22Rv1 (cell line): ENCODE data around the gene NRGN.

Experiments used
- H3K27ac ChIP-seq: fragments of 450-650 bp; 2 replicates; pipeline ENCODE4 v1.5.1; 2017
- CTCF ChIP-seq: fragments of 450-650 bp; IDR thresholded peaks from 2 replicates; pipeline ENCODE4 v1.5.1; 2017; ENCODE audit warnings: mild to moderate bottlenecking
- ZFX ChIP-seq: fragments of 450-650 bp; IDR thresholded peaks from 2 replicates; pipeline ENCODE4 v1.6.1; 2017; ENCODE audit warnings: antibody characterized with exemption, borderline replicate concordance

NRGN gene

GRCh38 chr11:124717421-124717785 lies 22.3 kb upstream of the NRGN start:
- no peak overlapping the region for H3K27ac ChIP-seq
- TF ChIP-seq ZFX (no peak), CTCF (no peak)

- no peak for TF ChIP-seq CTCF
- TF ChIP-seq ZFX = no peak
- H3K27ac ChIP-seq = no peak overlapping the region
Measured at GRCh38 chr11:124717786-124718651, 21.7 kb upstream of the NRGN start.

GRCh38 chr11:124718801-124719200 lies 20.9 kb upstream of the NRGN start:
- no peak for TF ChIP-seq ZFX
- no peak for TF ChIP-seq CTCF
- H3K27ac ChIP-seq = no peak overlapping the region

GRCh38 chr11:124719534-124719933 lies 20.2 kb upstream of the NRGN start:
- no peak for TF ChIP-seq ZFX
- no peak for TF ChIP-seq CTCF
- no peak overlapping the region for H3K27ac ChIP-seq

GRCh38 chr11:124722176-124722575 lies 17.6 kb upstream of the NRGN start:
- no peak for TF ChIP-seq CTCF
- no peak for TF ChIP-seq ZFX
- no peak overlapping the region for H3K27ac ChIP-seq

GRCh38 chr11:124724979-124725718 lies 14.6 kb upstream of the NRGN start:
- peak overlapping the region; percentile 88 for H3K27ac ChIP-seq
- TF ChIP-seq ZFX (no peak), CTCF (no peak)

- TF ChIP-seq CTCF (no peak), ZFX (no peak)
- peak overlapping the region; percentile 88 for H3K27ac ChIP-seq
Measured at GRCh38 chr11:124725719-124726105, 14.0 kb upstream of the NRGN start.
